GM19468 (cell line): ENCODE measurements around the gene CHN2.

ENCODE experiments used
- ATAC-seq: cut with Tn5 transposase; IDR thresholded peaks from one replicate; pipeline ENCODE4 v1.9.1; 2021; ENCODE audit warnings: mild to moderate bottlenecking, moderate library complexity, moderate number of reproducible peaks; ENCODE audit not compliant: unreplicated experiment; ENCODE audit errors: extremely low read depth

The CHN2 gene

DNA sequence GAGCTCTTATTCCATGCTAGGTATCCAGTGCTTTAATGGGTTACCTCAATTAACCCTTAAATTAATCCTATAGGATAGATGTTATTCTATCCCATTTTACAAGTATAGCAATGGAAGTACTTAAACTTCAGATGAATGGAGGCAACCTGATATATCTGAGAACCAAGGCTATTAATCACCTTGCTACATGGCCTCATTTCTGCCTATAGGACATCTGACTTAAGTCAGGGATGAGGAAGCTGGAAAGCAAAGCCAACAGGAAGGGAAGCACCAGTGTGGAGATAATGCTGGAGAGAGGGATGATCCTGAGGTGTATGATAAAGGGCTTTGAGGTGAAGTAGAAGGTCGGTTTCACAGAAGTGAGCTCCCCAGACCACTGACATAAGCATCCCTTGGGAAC is 132.3 kb downstream of the CHN2 start:
- ATAC-seq = no peak

DNA sequence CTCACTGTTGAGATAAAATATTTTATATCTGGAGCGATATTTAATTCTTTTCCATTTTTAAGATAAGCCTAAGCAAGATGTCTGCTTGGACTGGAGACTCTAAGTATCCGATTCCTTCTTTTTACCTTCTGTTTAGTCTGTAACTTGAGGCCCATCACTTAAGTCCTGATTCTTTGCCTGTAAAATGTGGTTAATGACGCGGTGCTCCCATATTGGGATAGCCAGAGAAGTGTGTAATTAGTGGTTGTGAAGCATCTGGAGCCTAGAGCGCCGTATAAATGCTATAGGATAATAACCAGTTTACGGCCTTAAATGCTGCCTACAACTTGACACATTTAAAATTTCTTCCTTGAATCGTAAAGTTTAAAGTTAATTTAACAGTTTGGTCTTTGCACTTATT is 132.9 kb downstream of the CHN2 start:
- ATAC-seq = no peak

DNA sequence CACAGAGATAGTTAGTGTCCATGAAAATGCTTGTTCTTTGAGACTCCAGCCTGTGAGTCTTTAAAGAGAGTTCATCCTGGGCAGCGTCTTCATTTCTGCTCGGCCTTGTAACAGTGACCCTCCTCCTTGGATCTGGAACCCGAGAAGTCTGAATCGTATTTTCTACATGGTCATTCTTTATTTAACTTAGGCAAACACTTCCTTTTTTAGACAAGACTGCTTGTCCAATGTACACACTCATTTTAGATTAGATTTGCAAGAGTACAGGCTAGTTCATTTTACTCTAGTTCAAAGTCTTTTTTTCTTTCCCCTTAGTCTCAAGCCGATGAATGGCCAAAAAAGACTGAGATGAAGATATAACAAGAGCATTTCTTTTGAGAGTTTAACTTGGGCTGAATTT is 133.5 kb downstream of the CHN2 start:
- no peak for ATAC-seq

DNA sequence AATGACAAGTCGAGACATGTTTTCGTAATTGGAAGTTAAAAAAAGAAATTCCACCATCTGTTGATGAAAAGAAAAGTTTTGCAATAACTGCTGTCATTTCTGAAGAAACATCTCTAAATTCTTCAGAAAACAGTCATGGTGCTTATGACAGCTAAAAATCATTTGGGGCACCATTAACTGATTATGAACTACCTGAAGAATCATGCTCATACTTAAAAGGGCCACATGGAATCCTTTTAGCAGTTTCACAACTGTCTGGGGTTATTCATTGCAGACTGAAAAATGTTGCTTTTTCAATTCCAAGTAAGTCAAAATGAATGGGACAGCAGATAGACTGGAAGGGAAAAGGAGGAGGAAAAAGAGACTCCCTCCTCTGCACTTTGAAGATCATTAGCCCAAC is 134.2 kb downstream of the CHN2 start:
- ATAC-seq = no peak

DNA sequence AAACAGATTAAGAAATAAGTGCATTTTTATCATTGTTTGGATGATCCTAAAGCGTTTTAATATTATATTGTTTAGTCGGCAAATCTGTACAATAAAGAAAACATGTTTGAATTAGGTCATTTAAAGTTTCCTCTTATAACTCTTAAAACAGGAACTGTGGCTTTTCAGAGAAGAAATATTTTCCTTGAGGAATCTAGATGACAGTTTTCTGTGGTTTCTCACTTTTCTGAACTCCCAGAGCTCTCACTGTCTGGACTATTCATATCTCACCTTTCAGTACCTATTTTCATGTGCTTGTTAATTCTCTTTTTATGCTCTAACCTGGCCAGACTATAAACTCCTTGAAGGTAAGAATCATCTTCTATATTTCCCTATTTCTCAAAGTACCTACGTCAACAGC is 135.1 kb downstream of the CHN2 start:
- ATAC-seq = no peak

DNA sequence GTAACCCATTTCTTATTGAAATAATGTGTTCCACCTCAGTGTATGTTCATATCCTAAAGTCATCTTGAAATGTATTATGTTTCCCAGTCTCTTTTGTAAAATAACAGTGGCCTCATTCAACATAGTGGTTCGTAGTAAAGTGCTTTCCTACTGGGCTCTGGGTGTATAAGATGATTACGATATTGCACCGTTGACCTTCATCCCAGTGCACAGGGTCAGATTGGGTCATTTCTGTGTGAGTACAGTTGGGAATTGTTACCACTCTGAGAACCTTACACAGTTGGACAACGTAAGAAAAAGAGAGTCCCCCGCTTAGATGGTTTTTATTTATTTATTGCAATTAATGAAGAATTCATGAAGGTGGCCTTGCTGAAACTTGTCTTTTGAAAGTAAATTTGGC is 135.6 kb downstream of the CHN2 start:
- ATAC-seq = no peak

DNA sequence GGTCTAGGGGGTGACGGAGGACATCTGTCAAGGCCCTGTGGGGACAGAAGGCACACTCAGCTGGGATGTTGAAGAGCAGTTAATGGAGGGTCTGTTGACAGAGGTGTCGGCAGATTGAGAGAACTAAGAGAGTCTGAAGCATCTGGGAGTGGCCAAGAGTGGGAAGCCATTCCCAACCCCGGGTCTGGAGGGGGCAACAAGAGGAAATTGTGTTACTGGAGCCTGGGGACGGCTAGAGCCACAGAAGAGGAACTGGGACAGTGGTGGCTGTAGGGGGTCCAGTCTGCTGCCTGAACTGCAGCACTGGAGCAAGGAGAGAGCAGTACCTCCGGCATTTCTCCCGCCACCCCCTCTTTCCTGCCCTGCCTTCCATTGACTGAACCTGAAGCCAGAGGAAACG is 136.6 kb downstream of the CHN2 start:
- ATAC-seq = no peak

DNA sequence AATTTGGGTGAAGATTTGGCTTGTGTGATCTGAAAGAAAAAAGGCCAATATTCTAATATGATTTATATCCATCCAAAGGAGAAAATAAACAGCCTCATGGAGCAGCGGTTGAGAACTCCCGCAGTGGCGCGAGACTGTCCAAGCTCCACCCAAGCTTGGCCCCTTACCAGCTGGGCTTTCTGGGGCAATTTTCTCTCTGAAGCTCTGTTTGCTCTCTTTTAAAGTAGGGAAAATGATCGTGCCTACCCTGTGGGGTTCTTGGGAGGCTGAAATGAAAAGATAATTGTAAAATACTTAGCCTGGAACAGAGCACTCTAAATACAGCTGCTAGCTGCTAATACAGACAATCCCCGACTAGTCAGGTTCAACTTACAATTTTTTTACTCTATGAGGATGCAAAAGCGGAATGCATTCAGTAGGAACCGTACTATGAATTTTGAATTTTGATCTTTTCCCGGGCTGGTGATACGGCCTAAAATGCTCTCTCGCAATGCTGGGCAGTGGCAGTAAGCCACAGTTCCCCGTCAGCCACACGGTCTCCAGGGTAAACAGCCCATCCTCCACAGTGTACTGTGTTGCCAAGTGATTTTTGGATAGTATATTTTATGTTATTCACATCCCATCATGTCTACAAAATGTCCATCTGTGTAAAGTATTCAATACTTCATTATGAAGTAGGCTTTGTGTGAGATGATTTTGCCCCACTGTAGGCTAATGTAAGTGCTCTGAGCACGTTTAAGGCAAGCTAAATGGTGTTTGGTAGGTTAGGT is 137.7 kb downstream of the CHN2 start:
- no peak for ATAC-seq

DNA sequence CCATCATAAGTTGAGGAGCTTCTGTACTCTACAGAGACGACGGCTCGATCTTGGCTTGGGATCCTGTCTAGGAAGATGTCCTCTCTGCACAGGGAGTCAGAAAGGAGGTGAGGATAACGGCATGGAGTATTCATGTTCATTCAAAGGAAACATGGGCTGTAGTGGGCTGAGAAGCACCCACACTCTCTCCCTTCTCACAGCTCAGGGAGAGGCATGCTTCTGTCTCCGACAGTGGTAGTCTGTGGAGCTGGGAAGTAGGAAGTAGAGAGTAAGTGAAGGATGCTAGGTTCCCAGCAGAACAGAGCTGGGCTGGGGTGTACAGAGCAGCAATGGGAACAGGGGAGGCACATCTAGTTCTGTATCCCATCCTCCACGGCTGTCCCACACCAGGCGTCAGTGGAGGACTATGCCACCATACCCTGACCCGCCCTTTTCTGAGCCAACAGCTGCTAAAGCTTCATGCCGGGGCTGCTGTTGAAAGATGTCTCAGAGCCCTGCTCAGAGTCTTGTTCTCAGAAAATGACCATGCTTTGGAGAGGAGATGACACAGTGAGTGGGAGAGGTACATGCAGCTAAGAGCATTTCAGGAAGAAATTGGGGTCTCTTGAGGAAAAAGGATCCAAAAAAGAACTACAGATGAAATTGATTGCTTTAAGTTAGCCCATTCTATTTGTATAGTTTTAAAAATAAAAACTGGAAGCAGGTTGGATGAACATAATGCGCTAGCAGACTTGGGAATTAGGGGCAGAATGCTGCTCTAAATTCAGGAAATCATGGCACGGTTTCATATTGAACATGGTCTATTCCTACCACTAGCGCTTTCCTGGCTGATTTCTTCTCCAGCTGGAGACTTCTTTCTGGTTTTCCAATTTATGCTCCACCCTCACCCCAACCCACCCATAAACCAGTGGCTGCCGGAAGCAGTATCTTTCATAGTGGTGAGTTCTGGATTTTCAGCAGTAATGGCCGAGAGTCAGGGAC is 138.6 kb downstream of the CHN2 start:
- no peak for ATAC-seq

DNA sequence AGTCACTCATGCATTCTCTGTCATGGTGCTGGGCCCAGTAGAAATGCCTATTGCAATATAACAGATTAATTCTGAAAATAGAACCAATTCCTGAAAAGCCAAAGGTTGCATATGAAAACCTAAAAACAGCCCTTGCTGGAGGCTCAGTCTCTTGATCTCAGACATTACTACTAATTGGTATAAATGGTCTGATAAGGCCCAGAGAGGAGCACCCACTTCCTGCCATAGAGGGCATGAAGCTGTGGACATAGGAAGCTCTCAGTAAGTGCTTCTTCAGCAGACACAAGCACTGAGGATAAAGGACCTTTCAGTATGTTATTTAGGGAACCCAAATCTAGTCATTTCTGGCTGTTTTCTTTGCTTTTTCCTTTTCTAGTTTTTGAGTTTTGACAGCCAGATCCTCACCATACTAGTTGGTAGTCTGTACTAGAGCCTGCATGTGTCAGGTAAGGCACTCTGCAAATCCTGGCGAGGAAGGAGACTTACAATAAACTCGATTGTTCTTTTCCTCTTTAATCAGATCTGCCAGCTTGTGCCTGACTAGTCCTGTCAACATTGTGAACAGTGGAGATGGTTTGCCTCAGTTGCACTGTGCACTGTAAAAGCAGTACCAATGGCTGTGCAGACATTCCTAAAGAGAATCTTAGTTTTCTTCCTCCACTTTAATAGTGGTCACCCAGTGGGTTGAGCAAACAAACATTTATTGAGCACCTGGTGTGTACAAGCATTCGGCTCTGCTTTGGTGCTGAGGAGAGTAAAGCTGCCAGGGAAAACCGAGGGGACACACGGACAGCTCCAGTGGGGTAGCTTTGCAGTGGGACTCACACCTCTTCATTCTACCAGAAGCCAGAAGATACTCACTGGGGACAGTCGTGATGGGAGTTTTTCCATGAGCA is 140.9 kb downstream of the CHN2 start:
- no peak for ATAC-seq

DNA sequence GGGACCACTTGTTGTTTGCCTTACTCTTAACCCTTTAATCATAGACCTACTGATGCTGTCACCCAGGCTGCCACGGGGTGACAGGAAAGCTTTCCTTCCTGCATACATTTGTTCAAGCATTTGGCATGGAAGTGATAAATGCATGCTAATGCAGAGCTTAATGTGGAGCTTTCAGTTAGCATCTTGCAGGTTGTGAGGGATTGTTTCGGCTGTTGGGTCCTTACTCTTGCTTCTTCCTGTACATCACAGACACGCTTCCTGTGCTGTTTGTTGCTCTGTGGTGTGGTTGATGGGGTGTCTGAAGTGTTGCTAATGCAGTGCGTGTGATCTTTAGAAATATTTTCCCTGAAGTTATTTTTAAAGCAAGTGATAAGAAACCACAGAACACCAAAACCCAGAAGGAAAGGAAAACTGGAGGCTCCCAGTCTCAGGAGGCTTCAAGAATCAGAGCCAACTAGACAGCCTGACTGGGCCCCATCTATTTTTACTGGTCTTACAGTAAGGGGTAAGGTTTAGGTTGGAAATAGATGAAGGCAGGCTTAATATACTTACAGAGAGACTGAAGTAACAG is 143.1 kb downstream of the CHN2 start:
- no peak for ATAC-seq

DNA sequence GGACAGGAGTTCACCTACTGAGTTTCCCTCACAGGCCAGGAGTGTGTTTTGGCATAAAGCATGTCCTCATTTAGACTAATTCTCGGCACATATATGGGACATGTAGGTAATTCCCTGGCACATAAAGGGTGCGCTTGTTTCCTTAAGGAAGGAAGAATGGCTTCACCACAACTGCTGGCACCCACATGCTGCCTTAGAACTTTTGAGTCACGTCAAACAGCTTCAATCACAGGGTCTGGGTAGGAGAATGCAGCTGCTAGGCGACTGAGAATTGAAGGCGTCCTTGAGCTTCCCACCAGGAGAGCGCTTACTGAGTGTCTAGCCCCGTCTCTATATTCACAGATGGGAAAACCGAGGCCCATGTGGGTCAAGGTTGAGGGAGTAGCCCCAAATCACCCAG is 146.1 kb downstream of the CHN2 start:
- ATAC-seq = no peak

DNA sequence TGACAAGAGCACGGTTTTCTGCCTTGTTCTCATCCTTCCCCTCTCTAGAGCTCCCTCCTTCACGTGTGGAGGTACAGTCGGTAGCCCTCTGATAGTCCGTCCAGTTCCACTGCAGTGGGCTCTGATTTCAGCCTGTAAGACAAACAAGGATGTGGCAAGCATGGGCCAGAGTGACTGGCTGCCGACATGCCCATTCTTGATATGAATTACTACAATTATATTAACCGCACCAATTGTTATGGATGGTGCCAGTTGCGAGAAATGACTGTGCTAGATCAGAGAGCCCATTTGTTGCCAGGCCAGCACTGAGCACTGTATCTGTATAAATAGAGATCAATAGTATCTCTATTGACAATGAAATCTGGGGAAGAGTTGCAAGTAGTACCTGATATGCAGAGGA is 146.6 kb downstream of the CHN2 start:
- ATAC-seq = no peak

DNA sequence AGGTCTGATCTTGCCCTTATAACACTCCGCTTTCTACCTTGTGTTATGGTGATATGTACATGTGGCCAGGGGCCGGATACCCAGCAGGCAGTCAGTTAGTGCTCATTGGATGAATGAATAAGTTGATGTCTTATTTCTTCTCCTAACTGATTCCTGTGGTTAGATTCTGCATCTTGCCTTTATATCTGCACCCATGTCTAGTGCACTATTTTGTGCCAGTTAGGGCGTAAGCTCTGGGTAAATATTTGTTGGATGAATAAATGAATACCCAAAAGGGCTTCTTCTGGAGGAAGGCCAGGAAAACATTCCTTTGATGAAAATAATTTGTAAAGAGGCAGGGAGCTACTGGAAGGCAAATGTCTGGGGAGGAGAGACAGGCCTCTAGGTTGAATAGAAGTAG is 148.2 kb downstream of the CHN2 start:
- no peak for ATAC-seq

DNA sequence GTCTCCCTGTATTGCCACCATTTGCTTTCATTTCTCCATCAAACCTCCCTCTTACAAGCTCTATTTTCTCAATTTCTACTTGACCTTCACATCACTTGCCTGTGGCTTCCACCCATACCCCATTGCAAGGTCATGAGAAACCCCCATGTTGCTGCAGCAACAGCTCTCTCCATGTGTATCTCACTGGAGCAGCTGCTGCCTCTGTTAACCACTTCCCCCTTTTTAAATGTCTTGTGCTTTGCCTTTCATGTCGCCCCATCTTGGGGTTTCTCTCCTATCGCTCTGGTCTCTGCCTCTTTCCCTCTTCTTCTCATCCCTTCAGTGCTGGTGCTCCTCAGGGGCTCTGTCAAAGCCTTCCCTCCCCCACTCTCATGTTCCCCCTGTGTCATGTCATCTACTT is 148.8 kb downstream of the CHN2 start:
- no peak for ATAC-seq

DNA sequence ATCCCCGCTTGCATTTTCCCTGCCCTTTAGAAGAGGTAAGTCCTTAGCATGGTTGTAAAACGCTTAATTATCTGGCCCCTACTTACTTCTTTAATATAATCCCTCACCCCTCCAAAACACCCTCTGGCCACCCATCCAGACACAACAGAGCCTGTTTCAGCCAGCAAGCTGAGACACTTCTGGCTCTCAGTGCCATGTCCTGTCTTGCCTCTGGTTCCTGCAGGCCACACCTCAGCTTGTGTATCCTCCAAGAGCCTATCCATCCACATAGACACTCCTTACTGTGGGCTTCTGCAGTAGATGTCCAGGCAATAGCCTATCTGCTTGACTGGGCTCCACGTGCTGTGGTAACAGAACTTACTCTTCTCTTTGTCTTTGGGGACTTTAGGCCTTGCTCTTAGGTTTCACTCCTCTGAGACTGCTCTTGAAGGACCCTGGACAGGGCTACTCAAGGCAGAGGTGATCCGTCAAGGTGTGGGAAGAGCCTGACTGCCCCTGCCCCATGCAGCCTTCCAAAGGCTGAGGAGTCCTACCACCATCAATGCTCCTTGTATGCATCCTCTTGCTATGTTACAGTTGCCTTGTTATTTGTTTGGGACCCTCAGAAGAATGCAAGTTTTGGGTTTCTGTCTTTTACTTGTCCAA is 149.9 kb downstream of the CHN2 start:
- ATAC-seq = no peak

DNA sequence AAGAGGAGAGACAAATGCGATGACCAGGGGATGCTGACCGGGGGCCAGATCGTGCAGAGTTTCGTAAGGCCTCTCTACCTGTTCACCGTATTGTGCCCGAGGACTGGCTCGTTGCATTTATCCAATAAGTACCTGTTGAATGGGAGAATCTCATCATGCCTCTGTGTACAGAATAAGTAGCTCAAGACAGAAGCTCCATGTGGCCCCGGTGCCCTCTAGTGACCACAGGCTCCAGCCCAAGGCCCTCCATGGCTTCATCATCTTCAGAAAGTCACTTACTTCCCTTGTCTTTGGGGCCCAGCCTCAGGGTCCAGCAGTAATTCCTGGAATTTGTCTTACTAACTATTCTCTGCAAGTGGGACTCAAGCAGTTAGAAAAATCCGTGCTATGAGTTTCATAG is 151.0 kb downstream of the CHN2 start:
- no peak for ATAC-seq

DNA sequence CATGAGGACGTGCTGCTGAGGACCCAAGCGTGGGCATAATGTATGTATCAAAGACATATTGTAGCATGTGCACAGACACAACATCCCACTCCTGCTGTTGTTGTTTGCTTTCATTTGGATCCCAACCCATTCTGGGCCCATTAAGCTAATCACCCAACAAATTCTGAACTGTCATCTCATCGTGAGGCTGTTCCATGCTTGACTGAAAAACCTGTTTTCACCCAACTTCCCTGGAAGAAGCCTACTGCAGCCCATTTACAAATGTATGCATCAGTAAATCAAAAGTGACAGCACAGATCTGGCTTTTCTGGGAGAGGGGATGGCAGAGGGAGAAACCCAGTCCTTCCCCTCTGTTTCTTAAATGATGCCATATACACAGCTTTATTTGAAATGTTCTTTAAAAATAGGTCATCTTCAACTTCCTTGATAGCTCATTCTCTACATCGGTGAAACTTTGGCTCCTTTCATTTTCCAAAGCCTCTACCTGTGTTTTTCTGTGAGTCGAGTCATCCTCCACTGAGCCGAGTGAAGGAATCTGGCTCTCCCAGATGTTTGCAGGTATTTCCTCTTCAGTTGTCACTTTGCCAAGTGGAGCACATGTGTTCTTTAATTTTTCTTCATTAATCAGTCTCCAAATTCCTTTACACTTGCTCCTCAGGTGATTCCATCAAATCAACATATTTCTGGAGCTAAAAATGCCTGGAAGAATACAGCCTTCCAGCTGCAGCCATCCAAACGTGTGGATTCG is 151.8 kb downstream of the CHN2 start:
- no peak for ATAC-seq

DNA sequence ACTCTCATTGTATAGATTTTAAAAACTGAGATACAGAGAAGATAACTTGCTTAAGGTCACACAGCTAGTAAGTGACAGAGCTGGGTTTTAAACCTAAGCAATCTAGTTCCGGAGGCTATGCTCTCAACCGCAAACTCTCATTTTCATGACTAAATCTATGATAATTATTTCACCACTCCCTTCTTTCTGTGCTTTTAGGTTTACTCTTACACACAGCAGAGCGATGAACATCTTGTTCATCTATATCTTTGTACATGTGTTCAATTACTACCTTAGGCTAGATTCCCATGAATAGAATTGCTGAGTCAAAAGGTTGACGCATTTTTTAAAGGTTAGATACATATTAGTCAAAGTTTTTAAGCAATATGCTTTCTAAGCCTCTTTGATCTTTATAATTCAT is 154.8 kb downstream of the CHN2 start:
- no peak for ATAC-seq
